HK-2 (cell line): ENCODE measurements around the gene CAT.

Experiments
- DNase-seq: peaks from one replicate; pipeline ENCODE4 v3.0.0-alpha.2; 2018; ENCODE audit not compliant: unreplicated experiment

The CAT gene

DNA sequence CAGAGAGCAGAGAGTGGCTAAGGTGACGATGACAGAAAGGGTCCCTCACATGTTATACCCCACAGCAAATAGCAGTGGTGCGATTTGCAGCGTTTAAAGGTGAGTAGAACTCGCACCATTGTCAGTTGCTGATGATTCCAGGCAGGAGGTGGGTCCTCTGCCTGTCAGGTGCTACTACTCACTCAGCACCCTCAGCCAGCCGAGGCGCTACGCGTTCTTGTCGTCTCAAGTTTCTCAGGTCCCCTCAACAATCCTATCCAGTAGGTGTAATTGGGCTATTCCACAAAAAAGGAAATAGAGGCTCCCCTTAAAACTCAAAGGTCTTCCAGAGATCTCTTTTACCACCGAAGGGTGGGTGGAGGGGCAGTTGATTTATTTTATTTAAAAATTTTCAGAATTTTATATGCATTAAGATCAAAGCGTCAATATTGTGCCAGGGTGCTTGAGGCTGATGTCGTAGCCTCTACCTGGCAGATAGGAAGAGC lies 56.5 kb downstream of the CAT start:
- no peak for DNase-seq

DNA sequence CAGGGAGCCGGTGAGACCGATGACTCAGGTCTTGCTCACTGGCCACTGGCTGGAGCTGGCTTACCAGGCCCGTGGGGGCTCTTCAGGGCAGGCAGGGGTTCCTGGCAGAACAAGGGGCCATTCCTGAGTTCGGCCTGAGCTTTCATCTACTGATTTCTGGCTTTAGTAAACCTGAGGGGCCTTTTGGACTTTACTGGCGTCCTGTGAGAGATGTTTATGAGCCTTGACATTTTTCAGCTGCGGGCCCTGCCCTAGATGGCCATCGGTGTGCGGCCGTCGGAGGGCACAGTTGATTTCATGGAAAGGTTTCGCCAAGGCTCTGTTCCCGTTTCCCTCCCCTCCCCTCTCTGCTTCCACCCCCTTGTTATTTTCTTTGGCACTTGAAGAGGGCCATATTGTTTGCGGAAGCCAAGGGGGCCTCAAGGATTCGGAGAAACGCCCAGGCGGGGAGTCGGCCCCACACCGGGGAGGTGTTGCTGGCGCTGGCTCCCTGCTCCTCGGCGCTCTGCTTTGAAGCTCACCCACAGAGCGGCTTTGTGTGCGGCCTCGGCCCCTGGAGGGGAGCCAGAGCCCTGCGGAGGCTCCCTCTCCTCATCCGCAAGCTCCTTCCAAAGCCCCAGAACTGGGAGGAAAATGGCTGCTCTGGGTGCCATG lies 57.1 kb downstream of the CAT start:
- DNase-seq: peak; percentile 24

DNA sequence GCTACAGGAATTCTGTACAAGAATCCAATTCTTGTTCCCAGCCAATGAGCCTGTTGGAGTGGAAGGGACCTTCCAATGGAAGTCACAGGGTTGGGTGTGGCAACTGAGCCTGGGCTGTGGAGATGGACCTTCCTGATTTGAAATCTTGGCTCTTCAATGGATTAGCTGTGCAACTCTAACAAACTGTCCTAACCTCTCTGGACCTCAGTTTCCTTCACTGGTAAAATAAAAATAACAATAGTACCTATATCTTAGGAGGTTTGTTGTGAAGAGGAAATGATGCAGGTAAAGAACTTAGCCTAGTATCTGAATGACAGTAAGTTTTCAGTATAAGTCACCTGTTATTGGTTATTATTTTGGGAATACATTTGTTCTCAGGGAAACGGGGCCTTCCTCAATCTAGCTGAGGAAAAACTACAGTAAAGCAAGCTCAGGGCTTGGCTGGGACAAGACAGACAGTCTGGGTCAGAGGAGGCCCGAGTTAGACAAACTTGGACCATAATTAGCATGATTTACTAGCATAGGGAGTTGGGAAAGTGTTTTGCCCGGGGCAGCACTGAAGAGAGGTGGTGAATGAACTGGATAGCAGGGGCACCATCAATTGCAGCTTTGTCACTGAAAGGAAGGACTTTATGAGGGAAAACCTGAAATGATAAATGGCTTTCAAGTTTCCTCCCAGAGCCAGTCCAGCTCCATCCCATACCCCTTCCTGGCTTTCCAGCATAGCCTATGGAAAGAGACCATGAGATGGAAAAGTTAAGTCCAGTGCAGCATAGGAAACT lies 61.2 kb downstream of the CAT start:
- no peak for DNase-seq

DNA sequence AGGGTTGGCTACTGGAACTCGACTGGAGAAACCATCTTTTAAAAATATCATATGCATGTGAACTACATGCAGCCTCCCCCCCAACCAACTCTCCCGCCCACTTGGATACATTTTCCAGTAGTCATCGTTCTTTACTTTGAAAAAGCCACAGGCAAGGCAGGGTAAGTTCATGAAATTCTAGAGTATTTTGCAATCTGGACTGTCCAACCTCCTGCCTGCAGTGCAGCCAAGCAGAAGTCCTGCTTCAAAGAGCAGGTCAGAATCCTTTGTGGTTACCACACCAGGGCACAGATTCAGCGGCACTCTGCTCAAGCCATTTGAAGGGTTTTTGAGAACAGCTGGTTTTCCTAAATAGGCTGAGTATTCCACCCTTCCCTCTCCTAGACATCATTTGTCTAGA lies 62.8 kb downstream of the CAT start:
- peak; percentile 57 for DNase-seq

DNA sequence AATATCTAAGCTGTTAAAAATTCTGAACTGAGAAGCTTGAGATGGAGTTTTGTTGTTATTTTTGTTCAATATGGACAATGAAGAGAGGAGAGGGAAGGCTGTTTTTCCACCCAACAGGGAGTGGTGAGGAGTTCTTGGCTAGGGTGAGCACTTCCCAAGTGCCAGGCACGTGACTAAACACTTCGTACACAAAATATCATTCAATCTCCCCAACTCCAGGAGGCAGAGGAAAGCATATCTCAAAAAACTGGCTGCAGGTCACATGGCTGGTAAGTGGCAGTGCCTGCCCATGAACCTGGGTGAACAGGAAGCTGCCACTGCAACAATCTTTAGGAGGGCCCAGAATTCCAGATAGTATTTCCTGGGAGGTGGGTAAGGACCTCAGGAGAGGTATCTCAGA lies 63.2 kb downstream of the CAT start:
- no peak for DNase-seq

DNA sequence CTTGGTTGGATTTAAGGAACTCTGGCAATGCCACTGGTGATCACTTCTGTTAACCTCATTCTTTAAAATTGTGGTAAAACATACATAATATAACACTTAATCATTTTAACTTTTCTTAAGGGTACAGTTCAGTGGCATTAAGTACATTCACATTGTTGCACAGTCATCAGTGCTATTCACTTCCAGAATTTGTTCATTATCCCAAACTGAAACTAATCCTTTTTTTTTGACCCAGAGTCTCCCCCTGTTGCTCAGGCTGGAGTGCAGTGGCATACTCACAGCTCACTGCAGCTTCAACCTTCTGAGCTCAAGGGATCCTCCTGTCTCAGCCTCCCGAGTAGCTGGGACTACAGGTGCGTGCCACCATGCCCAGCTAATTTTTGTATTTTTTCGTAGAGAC lies 64.2 kb downstream of the CAT start:
- DNase-seq: no peak

DNA sequence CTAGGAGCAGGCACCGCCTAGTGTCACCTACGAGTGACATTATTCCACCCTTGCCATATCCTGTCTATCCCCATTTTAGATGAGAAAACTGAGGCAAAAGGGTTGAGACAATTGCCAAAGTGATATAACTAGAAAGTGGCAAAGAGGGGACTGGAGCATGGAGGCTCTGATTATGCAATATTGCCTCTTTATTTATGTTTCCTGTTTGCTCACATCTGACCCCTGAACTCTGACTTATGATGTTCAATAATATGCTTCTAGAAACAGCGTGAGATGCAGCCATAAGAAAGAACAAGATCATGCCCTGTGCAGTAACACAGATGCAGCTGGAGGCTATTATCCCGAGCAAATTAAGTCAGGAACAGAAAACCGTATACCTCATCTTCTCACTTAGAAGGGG lies 67.1 kb downstream of the CAT start:
- DNase-seq: no peak

DNA sequence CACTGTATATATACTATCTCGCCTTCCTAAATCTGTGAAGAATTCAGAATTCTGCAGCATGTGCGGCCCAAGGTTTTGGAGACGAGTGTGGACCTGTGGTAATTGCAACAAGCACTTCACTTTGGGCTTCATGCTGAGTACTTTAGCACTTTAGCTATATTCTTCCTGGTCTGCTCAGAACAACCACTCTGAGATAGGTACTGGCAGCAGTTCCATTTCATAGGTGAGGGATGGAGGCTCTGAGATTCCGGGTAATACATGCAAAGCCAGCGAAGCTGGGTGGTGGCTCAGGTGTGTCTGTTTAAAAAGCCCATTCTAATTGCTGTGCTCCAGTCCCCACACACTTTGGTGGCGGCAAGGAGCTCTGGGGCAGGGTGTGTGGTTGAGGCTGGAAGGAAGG lies 68.4 kb downstream of the CAT start:
- DNase-seq: no peak

DNA sequence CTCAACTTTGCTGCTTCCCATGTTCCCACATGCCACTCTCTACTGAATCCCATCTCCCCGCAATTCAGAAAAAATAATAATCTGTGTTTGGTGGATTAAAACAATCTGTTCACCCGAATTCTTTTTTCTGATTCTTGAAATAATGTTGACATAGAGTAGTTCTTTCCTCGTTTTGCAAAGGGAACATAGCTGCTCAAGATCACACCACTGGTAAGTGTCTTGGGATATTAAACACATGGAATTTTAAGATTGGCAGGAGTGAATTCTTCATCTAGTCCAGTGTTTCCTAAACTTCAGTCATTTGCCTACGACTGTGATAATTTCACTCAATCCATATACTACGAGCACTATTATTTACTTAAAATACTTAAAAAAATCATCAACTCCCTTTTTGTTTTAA lies 68.9 kb downstream of the CAT start:
- no peak for DNase-seq

DNA sequence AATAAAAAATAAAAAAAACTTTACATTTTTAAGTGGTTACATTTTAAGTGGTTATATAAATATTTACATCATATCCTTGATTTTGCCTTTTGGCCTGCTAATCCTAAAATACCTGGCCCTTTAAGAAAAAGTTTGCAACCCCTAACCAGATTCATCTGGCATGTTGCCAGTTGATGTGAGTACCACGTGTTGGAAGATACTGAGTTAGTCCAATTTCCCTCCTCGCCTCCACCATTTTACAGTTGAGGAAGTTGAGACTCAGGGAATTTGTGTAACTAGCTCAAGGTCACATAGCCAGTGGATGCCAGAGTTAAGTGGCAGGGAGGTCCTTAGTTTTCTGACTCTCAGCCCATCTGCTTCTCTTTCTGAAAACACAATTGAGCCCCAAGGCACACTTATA lies 69.8 kb downstream of the CAT start:
- DNase-seq: no peak

DNA sequence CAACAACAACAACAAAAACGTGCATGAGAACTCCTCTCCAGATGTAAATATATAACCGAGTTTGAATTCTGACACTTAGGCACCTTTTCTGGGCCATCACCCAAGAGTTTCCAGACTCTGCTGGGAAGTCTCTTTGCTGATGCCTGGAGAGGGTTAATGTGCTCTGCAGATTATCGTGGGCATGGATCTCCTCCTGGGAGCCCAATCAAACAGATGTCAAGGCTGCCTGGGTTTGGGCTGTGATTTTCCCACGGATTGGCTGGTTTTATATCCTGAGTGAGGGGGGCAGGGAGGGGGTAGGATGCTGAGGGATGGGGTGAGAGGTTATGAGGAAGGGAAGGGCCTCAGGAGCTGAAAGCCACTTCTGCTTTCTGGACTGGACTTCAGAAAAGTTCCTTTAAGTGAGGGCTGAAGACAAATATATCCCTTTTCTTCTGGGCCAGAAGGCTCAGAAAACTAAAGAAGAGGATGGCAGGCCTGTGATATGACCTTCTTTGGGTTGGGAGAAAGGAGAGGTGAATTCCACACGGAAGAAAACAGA lies 70.7 kb downstream of the CAT start:
- no peak for DNase-seq

DNA sequence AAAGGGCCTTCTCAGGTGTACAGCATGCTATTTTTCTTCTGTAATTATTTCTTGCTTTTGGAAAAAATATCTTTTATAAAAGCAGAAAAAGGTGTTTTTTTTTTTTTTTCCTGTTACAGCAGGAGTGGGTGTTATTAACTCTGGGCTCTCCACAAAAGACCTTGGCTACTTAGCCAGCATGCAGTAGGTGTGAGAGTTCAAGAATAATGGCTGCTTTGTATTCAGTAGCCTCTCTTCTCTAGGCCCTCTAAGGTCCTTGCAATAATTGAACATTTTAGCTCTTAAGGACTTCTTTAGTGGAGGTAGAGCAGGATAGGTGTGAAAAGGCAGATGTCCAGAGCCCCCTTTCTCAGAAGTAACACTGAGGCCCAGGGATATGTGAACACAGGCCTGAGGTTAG lies 71.5 kb downstream of the CAT start:
- DNase-seq: no peak

DNA sequence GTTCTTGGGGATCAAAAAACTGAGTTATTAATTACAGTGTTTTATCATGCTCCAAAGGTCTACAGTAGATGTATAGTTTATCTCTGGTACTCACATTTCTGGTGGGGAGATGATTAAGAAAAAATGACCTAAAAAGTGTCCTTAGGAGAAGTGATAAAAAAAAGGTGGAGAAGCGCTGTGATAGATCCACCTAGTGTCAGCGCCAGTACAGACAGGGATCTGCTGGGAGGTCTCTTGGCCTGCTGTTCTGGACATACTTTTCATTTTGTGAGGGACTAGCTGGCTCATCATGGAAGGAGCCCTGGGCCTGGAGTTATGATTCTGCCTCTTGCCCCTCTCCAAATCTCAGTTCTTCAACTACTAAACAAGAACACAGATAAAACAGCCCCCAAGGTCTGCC lies 71.9 kb downstream of the CAT start:
- DNase-seq: no peak

DNA sequence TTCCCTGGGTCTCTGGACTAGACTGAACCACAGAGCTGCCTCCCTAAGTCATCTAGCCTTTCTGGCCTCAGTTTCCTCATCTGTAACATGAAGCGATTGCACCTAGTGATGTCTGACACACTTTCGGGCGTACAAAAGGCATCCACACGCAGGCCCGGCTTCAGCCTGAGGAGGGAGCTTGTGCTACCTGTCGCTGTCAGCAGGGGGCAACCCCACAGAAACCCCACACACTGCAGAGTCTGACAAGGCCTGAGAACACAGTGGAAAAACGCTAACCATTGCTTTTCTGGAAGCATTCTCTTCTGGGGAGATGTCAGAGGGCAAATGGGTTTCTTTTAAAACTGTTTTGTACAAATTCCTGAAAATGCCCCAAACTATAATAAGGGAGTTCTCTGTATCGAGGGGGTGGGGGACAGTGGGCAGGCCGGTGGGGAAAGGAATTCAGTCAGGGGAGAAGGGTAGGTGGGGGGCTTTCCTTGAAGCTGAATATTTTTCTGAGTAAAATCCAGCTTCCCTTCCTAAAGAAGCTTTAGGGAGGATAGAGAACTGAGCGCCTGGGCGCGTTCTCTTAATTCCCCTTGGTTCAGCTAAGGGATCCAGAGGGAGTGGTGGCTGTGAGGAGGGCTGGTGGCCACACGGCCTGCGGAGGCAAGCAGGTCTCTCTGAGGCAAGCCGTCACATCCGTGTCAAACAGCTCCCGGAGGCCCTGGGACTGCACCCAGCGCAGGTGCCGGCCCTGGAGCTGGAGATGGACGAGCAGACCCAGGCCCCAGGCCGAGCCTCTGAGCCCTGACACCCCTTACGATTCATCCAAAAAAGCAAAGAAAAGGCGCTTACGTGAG lies 74.3 kb downstream of the CAT start:
- peak; percentile 32 for DNase-seq

DNA sequence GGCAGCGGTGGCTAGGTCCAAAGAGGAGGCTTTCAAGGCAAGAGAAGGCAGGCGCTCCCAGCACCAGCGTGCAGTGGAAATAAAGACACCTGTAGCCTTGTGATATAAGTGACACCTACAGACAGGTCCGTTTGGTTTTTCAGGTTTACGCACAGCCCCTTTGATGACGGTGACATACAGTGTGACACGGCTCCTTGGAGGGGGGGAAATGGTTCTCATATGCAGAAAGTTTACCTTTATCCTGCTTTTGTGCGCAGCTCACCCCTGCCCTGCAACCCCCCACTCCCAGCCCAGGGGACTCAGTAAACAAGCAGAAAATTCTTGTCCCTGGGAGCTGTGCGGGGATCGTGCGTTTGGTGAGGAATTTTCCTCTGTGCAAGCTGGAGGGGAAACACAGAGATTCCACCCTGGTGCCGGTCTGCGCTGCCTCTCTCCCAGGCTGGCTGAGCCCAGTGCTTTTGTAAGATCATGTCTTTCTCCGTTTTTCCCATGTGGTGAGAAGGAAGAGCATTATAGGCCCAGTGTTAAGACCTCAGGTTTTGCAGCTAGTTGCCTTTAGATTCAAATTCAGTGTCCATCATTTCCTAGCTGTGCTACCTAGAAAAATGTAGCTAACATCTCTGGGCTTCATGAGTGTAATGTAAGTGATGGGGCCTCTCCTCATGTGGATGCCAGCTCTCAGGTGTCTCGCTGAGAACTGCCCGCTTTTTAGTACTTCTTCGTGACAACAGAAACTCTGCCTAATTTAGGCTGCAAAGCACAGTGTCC lies 75.1 kb downstream of the CAT start, which contains the start of gene ELF5:
TSS of gene ELF5 (minus strand) at position 113 of the 768 bp plus-strand sequence. CDS start 8,045 bp downstream, outside the sequence.
- no peak for DNase-seq

DNA sequence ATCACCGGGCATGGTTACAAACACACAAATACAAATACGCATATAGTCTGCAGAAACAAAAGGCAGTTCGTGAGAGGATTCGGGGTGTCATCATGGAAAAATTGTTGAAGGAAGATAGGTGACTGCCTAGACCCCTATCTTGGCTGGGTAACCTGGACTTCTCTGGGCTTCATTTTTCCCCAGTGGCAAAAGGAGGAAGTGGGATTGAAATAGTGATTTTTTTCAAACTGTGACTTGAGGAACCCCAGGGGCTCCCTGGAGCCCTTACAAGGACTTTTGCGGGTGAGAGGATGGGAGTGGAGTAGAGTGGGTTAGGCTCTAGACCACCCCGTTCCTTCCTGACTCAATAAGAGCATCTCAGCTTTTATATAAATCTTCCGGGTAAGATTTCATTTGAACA lies 75.9 kb downstream of the CAT start:
- DNase-seq: no peak

DNA sequence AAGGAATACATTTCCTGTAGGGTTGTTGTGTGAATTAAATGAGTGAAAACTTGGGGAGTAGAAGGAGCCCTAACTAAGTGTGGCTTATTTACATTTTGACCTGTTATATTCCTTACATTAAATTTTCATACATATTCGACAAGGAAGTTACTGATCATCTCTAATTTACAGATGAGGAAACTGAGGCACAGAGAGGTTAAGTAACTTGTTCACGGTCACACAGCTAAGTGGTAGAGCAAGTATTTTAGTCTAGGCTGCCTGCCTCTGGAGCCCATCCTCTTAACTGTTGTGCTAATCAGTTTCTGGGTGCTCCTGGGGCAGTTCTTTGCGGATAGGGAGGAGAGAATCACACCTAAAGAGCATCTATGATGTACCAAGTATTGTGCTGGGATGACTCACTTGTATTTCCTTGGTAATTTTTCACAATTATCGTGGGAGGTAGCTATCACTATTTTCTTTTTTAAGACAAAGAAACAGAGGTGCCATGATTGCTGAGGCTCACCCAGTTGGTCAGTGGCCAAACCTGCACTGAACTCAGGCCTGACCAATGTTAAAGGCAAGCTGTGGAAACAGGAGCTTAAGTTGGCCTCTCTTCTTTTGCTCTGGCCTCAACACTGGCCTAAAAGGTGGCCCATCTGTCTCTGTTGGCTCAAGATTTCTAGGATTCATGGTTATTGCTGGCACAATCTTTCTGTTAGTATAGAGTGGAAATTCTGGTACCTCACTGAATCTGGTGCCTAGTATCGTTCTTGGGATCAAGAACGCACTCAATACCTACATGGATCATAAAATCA lies 77.7 kb downstream of the CAT start:
- DNase-seq: no peak

DNA sequence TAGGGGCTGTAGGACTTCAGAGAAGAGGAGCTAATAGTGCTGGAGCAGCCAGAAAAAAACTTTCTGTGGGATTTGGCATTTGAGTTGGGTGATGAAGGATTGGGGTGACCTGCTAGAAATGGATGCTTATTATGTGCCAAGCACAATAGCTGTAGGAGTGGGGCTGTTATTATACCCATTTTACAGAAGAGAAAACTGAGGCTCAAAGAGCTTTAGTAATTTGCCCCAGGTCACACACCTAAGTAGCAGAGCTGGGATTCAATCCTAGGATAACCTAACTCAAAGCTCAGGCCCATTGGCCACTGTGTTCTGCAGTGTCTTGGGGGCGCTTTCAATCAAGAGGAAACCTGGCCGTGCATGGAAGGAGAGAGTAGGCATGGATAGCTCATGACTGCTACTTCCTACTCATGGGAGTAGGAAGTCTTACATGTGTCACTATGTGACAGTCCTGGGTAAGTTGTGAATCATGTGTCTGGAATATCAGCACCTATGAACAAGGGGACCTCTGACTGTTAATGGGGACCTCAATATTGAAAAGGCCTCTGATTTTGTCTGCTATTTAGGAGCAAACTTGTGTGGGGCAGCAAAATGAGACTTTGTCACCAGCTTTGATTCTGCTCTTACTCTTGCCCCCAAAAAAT lies 81.0 kb downstream of the CAT start:
- DNase-seq: no peak

DNA sequence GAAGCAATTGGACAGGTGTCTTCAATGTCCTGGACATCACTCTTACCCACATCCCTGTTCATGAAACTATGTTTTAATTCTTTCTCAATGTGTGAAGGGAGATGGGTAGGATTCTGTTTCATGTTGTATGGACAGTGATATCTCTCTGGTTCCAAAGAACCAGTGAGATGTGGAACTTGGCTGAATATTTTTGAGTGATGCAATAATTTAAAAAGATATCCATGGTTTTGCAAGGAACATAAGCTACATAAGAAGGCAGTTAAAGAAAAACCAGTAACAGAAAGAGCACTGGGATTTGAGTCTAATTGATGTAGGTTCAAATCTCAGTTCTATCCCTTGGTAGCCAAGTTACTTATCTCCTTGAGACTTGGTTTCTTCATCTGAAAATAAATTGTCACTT lies 82.5 kb downstream of the CAT start:
- no peak for DNase-seq
